IMR-90 (cell line): ENCODE measurements around the gene CDH23. TPM values are rescaled to one million over a fixed set of nuclear protein-coding genes. Genes with fewer than 3 reads are reported as not detected.

Source experiments
- ATAC-seq: fragments of 200-7000 bp; cut with Tn5 transposase; 2 replicates; pipeline ENCODE4 v1.9.1; 2020; ENCODE audit warnings: low read depth, mild to moderate bottlenecking, moderate library complexity
- BruUV-seq: library from RNA; stranded (reverse); fragments of 400-500 nt; replicated peaks from 2 replicates; lab custom pipeline; 2021; lab: Mats Ljungman, UMichigan
- CTCF ChIA-PET: fragments of 300-600 bp; formaldehyde crosslinking; extraction: SDS; loops from one replicate; lab custom pipeline; 2021; ENCODE audit warnings: antibody characterized with exemption; lab: Yijun Ruan, JAX
- POLR2A ChIA-PET: fragments of 300-600 bp; sonication (Branson Sonifier 250); formaldehyde crosslinking; loops from one replicate; lab custom pipeline; 2022; ENCODE audit warnings: antibody characterized with exemption; ENCODE audit not compliant: unreplicated experiment; lab: Charles Lee
- DNase-seq: peaks from one replicate; pipeline ENCODE4 v3.0.0; 2013
- H2AFZ ChIP-seq: replicated peaks from 2 replicates; pipeline ENCODE3; 2013; ENCODE audit warnings: low read length, mild to moderate bottlenecking; ENCODE audit not compliant: poor library complexity
- H2AK5ac ChIP-seq: 2 replicates; pipeline ENCODE4 v1.6.1; 2013; ENCODE audit warnings: low read depth, low read length, inconsistent platforms
- H2AK9ac ChIP-seq: replicated peaks from 2 replicates; pipeline ENCODE3; 2013; ENCODE audit warnings: mild to moderate bottlenecking, low read depth, low read length, moderate library complexity; ENCODE audit not compliant: poor library complexity
- H2BK120ac ChIP-seq: 2 replicates; pipeline ENCODE4 v1.6.1; 2013; ENCODE audit warnings: low read depth, low read length, inconsistent platforms
- H2BK15ac ChIP-seq: 3 replicates; pipeline ENCODE4 v1.6.1; 2013; ENCODE audit warnings: low read depth, low read length, inconsistent platforms
- H2BK20ac ChIP-seq: 2 replicates; pipeline ENCODE4 v1.6.1; 2013; ENCODE audit warnings: low read depth, mild to moderate bottlenecking, inconsistent platforms, low read length, moderate library complexity
- H2BK5ac ChIP-seq: 2 replicates; pipeline ENCODE4 v1.6.1; 2013; ENCODE audit warnings: mild to moderate bottlenecking, low read depth, low read length, inconsistent platforms; ENCODE audit not compliant: poor library complexity, severe bottlenecking
- H3K14ac ChIP-seq: replicated peaks from 2 replicates; pipeline ENCODE4 v1.6.1; 2013; ENCODE audit warnings: low read depth, low read length, inconsistent platforms
- H3K18ac ChIP-seq: 2 replicates; pipeline ENCODE4 v1.6.1; 2013; ENCODE audit warnings: low read depth, low read length, control low read depth
- H3K23ac ChIP-seq: 2 replicates; pipeline ENCODE4 v1.6.1; 2013; ENCODE audit warnings: low read depth, low read length, inconsistent platforms
- H3K27ac ChIP-seq: 2 replicates; pipeline ENCODE4 v1.5.1; 2013; ENCODE audit warnings: mild to moderate bottlenecking, control low read depth, low read length; ENCODE audit not compliant: insufficient read depth
- H3K27me3 ChIP-seq: 2 replicates; pipeline ENCODE4 v1.6.1; 2013; ENCODE audit warnings: low read length; ENCODE audit not compliant: control insufficient read depth, insufficient read depth
- H3K36me3 ChIP-seq: 2 replicates; pipeline ENCODE4 v1.6.1; 2013; ENCODE audit warnings: low read length, mixed read lengths; ENCODE audit not compliant: control insufficient read depth, insufficient read depth
- H3K4ac ChIP-seq: 2 replicates; pipeline ENCODE4 v1.6.1; 2013; ENCODE audit warnings: low read depth, low read length, inconsistent platforms
- H3K4me1 ChIP-seq: 2 replicates; pipeline ENCODE4 v1.6.1; 2013; ENCODE audit warnings: low read length, mixed read lengths; ENCODE audit not compliant: control insufficient read depth, insufficient read depth
- H3K4me2 ChIP-seq: 2 replicates; pipeline ENCODE4 v1.6.1; 2013; ENCODE audit warnings: low read depth, mild to moderate bottlenecking, control low read depth, low read length, moderate library complexity
- H3K4me3 ChIP-seq: 2 replicates; pipeline ENCODE4 v1.5.1; 2013; ENCODE audit warnings: low read depth, mild to moderate bottlenecking, control low read depth, low read length, moderate library complexity; ENCODE audit not compliant: insufficient read depth
- H3K56ac ChIP-seq: 2 replicates; pipeline ENCODE4 v1.6.1; 2013; ENCODE audit warnings: low read length, inconsistent platforms; ENCODE audit not compliant: insufficient read depth; ENCODE audit errors: extremely low read depth
- H3K79me1 ChIP-seq, 2 experiments: 2 replicates each; pipeline ENCODE4 v1.6.1; 2013; ENCODE audit warnings: low read length in 2 of 2, inconsistent platforms in 1 of 2, low read depth in 1 of 2
- H3K9ac ChIP-seq: 2 replicates; pipeline ENCODE4 v1.6.1; 2013; ENCODE audit warnings: low read depth, low read length, control low read depth
- H3K9me1 ChIP-seq: 2 replicates; pipeline ENCODE4 v1.6.1; 2013; ENCODE audit warnings: low read length, inconsistent platforms; ENCODE audit not compliant: insufficient read depth
- H3K9me3 ChIP-seq: 2 replicates; pipeline ENCODE4 v1.6.1; 2013; ENCODE audit warnings: low read length; ENCODE audit not compliant: control insufficient read depth, insufficient read depth
- H4K20me1 ChIP-seq: 2 replicates; pipeline ENCODE4 v1.6.1; 2013; ENCODE audit warnings: low read length, inconsistent platforms; ENCODE audit not compliant: insufficient read depth
- H4K5ac ChIP-seq: 2 replicates; pipeline ENCODE4 v1.6.1; 2013; ENCODE audit warnings: mild to moderate bottlenecking, low read depth, low read length, control low read depth
- H4K8ac ChIP-seq, 2 experiments: 2 replicates each; pipeline ENCODE4 v1.6.1; 2013; ENCODE audit warnings: low read depth in 2 of 2, low read length in 2 of 2, control low read depth in 1 of 2, inconsistent platforms in 1 of 2
- H4K91ac ChIP-seq: 2 replicates; pipeline ENCODE4 v1.6.1; 2013; ENCODE audit warnings: low read depth, low read length, inconsistent platforms; ENCODE audit not compliant: insufficient read depth
- FOS ChIP-seq: fragments of 150-350 bp; IDR thresholded peaks from 2 replicates; pipeline ENCODE4 v1.6.1; 2016; ENCODE audit warnings: low read depth, low read length
- MAFK ChIP-seq: IDR thresholded peaks from 2 replicates; pipeline ENCODE4 v1.6.1; 2012; ENCODE audit warnings: low read depth, low read length, improper control_type of control experiment
- RFX5 ChIP-seq: IDR thresholded peaks from 2 replicates; pipeline ENCODE4 v1.8.0; 2012; ENCODE audit warnings: low read depth, mild to moderate bottlenecking, low read length, moderate library complexity
- SMC3 ChIP-seq: fragments of 150-350 bp; IDR thresholded peaks from 2 replicates; pipeline ENCODE4 v1.6.1; 2016; ENCODE audit warnings: low read depth, mild to moderate bottlenecking, antibody characterized with exemption, low read length, moderate library complexity
- WGBS, 2 experiments: methylation state at CpG; one replicate each; pipeline versions ENCODE4 v1.1.5 to v1.1.7; 2013; ENCODE audit warnings: missing lambda C conversion rate in 2 of 2; ENCODE audit not compliant: insufficient read length in 1 of 2; ENCODE audit errors: extremely low coverage in 2 of 2; 5-methylcytosine and 5-hydroxymethylcytosine counted together
- dilution Hi-C: fragments of 300-500 bp; cut with HindIII; formaldehyde crosslinking; loops from one replicate; pipeline ENCODE4 v1.14.3; 2018; ENCODE audit warnings: low sequenced_read_pairs; ENCODE audit not compliant: unreplicated experiment
- in situ Hi-C: fragments of 300-500 bp; cut with MboI; formaldehyde crosslinking; loops from 3 replicates; pipeline ENCODE4 v1.14.3; 2019; ENCODE audit warnings: low sequenced_read_pairs, inconsistent platforms, mixed read lengths
- intact Hi-C: fragments of 100-400 bp; cut with micrococcal nuclease; formaldehyde crosslinking; loops from 2 replicates; pipeline ENCODE4 v1.10.0; 2022
- polyA plus RNA-seq, 3 experiments: library from polyadenylated mRNA; depleted of rRNA; stranded (reverse); fragments of >200 nt; gene quantifications; 2 replicates each; pipeline ENCODE4 v1.2.3, GENCODE V29; 2012; ENCODE audit warnings: low replicate concordance in 1 of 3
- total RNA-seq: library from RNA; depleted of rRNA; stranded (reverse); fragments of >200 nt; gene quantifications from 2 replicates; pipeline ENCODE4 v1.2.3, GENCODE V29; 2012

Gene CDH23
- total and polyA plus RNA-seq, 2 of the 4 experiments (the other 2 are of a cell fraction), result under 0.01 to 0.03 TPM

DNA sequence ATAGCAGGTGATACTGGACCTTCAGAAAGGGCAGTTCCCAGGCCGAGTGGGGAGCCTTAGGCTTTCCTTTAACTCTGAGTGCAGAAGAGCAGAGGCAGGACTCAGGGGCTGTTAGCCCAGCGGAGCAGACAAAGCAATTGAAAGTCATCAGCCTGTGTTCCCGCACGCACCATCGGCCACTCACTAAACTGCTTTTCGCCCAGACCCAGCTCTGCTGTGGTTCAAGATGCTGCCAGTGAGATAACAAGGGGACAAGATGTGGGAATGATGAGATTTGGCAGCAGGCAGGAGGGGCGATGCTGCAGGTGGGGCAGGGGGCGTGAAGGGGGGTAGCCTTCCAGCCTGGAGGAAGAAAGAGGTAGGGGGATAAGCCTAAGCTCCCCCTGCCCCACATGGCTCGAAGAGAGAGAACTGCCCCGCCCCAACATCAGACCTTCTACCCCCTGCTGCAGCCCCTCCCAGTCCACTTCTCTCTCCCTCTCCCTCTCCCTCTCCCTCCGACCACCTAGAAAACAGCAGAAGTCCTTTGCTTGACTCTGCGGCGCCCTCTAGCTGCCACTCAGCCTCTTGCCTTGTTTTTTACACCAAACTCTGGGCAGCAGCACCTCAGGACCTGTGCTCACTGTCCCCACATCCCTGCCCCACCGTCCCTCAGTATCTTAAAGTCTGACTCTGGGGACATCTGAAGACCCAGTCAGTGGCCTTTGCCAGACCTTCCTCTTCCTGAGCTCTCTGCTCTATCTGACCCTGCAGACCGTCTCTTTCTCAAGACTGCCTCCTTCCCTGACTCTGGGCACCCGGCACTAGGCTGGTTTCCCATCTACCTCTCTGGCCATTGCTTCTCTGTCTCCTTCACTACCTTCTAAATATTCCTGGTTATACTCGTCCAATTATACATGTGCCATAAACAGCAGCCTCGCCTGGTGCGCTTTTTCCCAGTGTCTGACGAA is 212.4 kb downstream of the CDH23 start (continued):
- TF ChIP-seq MAFK, result no peak
- no peak for TF ChIP-seq RFX5
- TF ChIP-seq FOS, result no peak

DNA sequence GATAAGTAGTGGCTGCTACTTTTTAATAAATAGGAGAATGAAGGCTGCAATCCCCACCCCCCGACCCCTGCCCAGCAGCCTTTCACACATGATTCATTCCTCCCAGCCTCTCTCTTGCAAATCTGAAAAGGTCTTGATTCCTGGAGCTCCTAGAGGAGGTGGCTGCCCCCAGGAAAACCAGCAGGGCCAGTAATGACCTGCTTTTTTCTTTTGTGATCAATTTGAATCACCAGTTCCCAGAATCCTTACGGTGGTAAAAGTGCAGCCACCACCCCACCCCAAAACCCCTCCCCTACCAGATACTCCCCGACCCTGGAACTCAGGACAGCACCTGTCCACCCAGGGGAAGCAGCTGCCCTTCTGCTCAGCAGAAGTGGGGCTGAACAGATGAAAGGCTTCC is 213.9 kb downstream of the CDH23 start:
- Histone ChIP-seq H3K4me1 (no peaks in the 10 kb centered on the region), H3K4me2 (no peak overlapping the region), H2BK20ac (no peak overlapping the region), H3K4ac (no peak overlapping the region), H3K79me1 (no peaks in the 10 kb centered on the region), H2BK15ac (no peak overlapping the region), H3K18ac (no peak overlapping the region), H3K27me3 (peaks cover 40% of the 10 kb centered on the region), H2BK120ac (no peak overlapping the region), H4K91ac (no peak overlapping the region), H2BK5ac (no peak overlapping the region), H3K56ac (no peak overlapping the region), H3K9me3 (no peaks in the 10 kb centered on the region), H4K5ac (no peak overlapping the region), H3K27ac (no peak overlapping the region), H2AK5ac (no peak overlapping the region), H3K36me3 (no peaks in the 10 kb centered on the region), H2AK9ac (no peak overlapping the region), H4K8ac (no peak overlapping the region), H3K14ac (no peak overlapping the region), H4K20me1 (no peaks in the 10 kb centered on the region; the same call in 1 of the 2 replicates), H2AFZ (no peak overlapping the region), H3K4me3 (no peak overlapping the region), H3K23ac (no peak overlapping the region), H3K9ac (no peak overlapping the region), H3K9me1 (no peaks in the 10 kb centered on the region)
- ChIA-PET POLR2A (no interaction called here), CTCF (no interaction called here)
- no peak for TF ChIP-seq SMC3
- DNase-seq (no peak), ATAC-seq (no peak)
- dilution Hi-C loops (no loop called here), in situ Hi-C loops (no loop called here), intact Hi-C loops (no loop called here)
- no CpG with 5 or more reads among the region's 3 CpGs for WGBS, 2 experiments
- no TSS peak for BruUV-seq
